OCI-LY7 (cell line): ENCODE measurements around the gene LIMK2. TPM values are rescaled to one million over a fixed set of nuclear protein-coding genes. Genes with fewer than 3 reads are reported as not detected.
"Not testable (repeated sequence)": the region's sequence is repeated elsewhere in the genome, so short reads cannot be mapped to it uniquely, and the experiment has no call there.

Experiments
- BruUV-seq: library from RNA; stranded (reverse); fragments of 400-500 nt; replicated peaks from 2 replicates; lab custom pipeline; 2021; lab: Mats Ljungman, UMichigan
- CTCF ChIA-PET: fragments of 300-600 bp; sonication (Branson Sonifier 250); formaldehyde crosslinking; loops from one replicate; lab custom pipeline; 2022; ENCODE audit warnings: antibody characterized with exemption; ENCODE audit not compliant: unreplicated experiment; lab: Charles Lee
- POLR2A ChIA-PET: fragments of 300-600 bp; sonication (Branson Sonifier 250); formaldehyde crosslinking; loops from one replicate; lab custom pipeline; 2022; ENCODE audit warnings: antibody characterized with exemption; lab: Charles Lee
- DNase-seq: peaks from one replicate; pipeline ENCODE4 v3.0.0-alpha.2; 2015; ENCODE audit warnings: low spot score
- H2AFZ ChIP-seq: fragments of 200-600 bp; sonication (generic), shearing (Covaris generic); 2 replicates; pipeline ENCODE4 v1.6.1; 2014; ENCODE audit warnings: mild to moderate bottlenecking, antibody characterized with exemption, low read length, moderate library complexity
- H3K27ac ChIP-seq: fragments of 200-600 bp; sonication (generic); 2 replicates; pipeline ENCODE4 v1.5.1; 2014; ENCODE audit warnings: mixed run types, low read depth, mild to moderate bottlenecking, moderate library complexity, low read length, inconsistent platforms; ENCODE audit not compliant: poor library complexity, severe bottlenecking
- H3K36me3 ChIP-seq: fragments of 200-600 bp; sonication (generic); 2 replicates; pipeline ENCODE4 v1.6.1; 2014; ENCODE audit warnings: mild to moderate bottlenecking, antibody characterized with exemption, low read length, moderate library complexity, mixed read lengths; ENCODE audit not compliant: insufficient read depth
- H3K4me1 ChIP-seq: fragments of 200-600 bp; sonication (generic); 2 replicates; pipeline ENCODE4 v1.5.1; 2014; ENCODE audit warnings: mild to moderate bottlenecking, low read length; ENCODE audit not compliant: insufficient read depth, poor library complexity, severe bottlenecking
- H3K4me2 ChIP-seq: fragments of 200-600 bp; sonication (generic); 2 replicates; pipeline ENCODE4 v1.6.1; 2014; ENCODE audit warnings: mild to moderate bottlenecking, low read length
- H3K4me3 ChIP-seq: fragments of 200-600 bp; sonication (generic); 2 replicates; pipeline ENCODE4 v1.5.1; 2014; ENCODE audit warnings: mild to moderate bottlenecking, low read depth, low read length; ENCODE audit not compliant: poor library complexity, severe bottlenecking
- H3K79me2 ChIP-seq: fragments of 200-600 bp; sonication (generic); 2 replicates; pipeline ENCODE4 v1.6.1; 2016; ENCODE audit warnings: low read depth, mild to moderate bottlenecking, low read length, moderate library complexity, mixed read lengths; ENCODE audit not compliant: insufficient read depth
- H3K9me2 ChIP-seq: fragments of 200-600 bp; sonication (generic); 2 replicates; pipeline ENCODE4 v1.6.1; 2016; ENCODE audit warnings: mild to moderate bottlenecking, low read length, mixed read lengths; ENCODE audit not compliant: insufficient read depth
- H3K9me3 ChIP-seq: fragments of 200-600 bp; sonication (generic); 2 replicates; pipeline ENCODE4 v1.6.1; 2014; ENCODE audit warnings: mild to moderate bottlenecking, mixed run types, low read length, mixed read lengths
- H4K20me1 ChIP-seq: fragments of 200-600 bp; sonication (generic); 2 replicates; pipeline ENCODE4 v1.6.1; 2014; ENCODE audit warnings: mild to moderate bottlenecking, antibody characterized with exemption, low read length, moderate library complexity, mixed read lengths; ENCODE audit not compliant: insufficient read depth
- EZH2phosphoT487 ChIP-seq: fragments of 200-600 bp; sonication (generic); IDR thresholded peaks from 2 replicates; pipeline ENCODE4 v1.6.1; 2018; ENCODE audit warnings: low read depth, borderline replicate concordance, mild to moderate bottlenecking, mixed run types, antibody characterized with exemption, low read length, moderate library complexity, mixed read lengths
- intact Hi-C: fragments of 100-400 bp; cut with micrococcal nuclease; formaldehyde crosslinking; loops from one replicate; pipeline ENCODE4 v1.10.0; 2022; ENCODE audit not compliant: unreplicated experiment
- total RNA-seq, 2 experiments: library from RNA; depleted of rRNA in 1 of 2; stranded (reverse); fragments of >200 nt in 1 of 2; shearing (Covaris generic) in 1 of 2; gene quantifications; 2 replicates each; pipeline ENCODE4 v1.2.3, GENCODE V29; 2014 to 2022
- TF ChIP-seq, protein P1 (sequence below): fragments of 200-600 bp; sonication (generic); conservative IDR thresholded peaks from 2 replicates; pipeline ENCODE4 v1.5.1; 2014; ENCODE audit warnings: mild to moderate bottlenecking, antibody characterized with exemption, low read length, moderate library complexity, mixed read lengths

Gene LIMK2
- total RNA-seq, 2 experiments from 2014 or later = 16.2 to 24.8 TPM

DNA sequence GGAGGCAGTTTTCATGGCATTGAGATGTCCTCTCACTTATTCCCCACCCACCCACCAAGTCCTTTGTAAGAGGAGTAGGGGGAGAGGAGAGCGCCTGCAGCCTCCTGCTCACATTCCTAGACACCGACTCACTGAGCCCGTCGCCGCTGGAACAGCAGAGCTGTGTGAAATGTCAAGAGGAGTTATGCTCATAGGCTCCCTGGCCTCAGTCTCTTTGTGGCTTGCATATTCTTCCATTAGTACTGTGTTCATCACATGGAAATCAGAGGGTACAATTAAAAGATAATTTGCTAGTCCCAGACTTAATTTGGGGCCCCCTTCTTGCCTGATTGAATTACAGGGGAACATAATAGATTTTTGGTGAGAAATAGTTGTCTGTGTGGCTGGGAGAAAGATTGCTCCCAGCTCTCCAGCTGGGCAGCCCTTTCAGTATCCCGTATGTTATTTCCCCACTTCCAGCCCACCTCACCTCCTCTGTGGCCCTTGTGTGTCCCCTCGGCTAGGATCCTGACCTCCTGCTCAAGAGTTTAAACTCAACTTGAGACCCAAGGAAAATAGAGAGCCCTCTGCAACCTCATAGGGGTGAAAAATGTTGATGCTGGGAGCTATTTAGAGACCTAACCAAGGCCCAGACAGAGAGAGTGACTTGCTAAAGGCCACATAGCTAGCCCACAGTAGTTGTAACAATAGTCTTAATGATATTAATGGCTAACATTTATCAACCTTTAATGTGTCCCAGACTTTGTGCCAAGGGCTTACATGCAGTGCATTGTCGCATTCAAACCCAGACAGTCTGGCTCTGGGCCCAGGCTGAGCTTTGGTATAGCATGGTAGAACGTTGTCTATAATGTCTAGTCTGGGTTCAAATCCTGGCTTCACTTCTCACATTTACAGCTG is 32.2 kb downstream of the LIMK2 start:
- ChIA-PET POLR2A (no interaction called here), CTCF (no interaction called here)
- no peaks in the 10 kb centered on the region for H4K20me1 ChIP-seq
- TF ChIP-seq, protein P1, sequence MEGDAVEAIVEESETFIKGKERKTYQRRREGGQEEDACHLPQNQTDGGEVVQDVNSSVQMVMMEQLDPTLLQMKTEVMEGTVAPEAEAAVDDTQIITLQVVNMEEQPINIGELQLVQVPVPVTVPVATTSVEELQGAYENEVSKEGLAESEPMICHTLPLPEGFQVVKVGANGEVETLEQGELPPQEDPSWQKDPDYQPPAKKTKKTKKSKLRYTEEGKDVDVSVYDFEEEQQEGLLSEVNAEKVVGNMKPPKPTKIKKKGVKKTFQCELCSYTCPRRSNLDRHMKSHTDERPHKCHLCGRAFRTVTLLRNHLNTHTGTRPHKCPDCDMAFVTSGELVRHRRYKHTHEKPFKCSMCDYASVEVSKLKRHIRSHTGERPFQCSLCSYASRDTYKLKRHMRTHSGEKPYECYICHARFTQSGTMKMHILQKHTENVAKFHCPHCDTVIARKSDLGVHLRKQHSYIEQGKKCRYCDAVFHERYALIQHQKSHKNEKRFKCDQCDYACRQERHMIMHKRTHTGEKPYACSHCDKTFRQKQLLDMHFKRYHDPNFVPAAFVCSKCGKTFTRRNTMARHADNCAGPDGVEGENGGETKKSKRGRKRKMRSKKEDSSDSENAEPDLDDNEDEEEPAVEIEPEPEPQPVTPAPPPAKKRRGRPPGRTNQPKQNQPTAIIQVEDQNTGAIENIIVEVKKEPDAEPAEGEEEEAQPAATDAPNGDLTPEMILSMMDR = no peak
- no peak for TF ChIP-seq EZH2phosphoT487
- no peak overlapping the region for H3K27ac ChIP-seq
- H3K9me2 ChIP-seq = no peaks in the 10 kb centered on the region
- peaks cover 7% of the 10 kb centered on the region for H3K4me1 ChIP-seq
- H3K4me3 ChIP-seq = no peak overlapping the region
- no TSS peak for BruUV-seq
- H3K9me3 ChIP-seq = no peaks in the 10 kb centered on the region
- intact Hi-C loops = no loop called here
- no peak for DNase-seq
- H3K36me3 ChIP-seq = no peaks in the 10 kb centered on the region
- no peak overlapping the region for H3K4me2 ChIP-seq
- no peaks in the 10 kb centered on the region for H3K79me2 ChIP-seq
- no peak overlapping the region for H2AFZ ChIP-seq

DNA sequence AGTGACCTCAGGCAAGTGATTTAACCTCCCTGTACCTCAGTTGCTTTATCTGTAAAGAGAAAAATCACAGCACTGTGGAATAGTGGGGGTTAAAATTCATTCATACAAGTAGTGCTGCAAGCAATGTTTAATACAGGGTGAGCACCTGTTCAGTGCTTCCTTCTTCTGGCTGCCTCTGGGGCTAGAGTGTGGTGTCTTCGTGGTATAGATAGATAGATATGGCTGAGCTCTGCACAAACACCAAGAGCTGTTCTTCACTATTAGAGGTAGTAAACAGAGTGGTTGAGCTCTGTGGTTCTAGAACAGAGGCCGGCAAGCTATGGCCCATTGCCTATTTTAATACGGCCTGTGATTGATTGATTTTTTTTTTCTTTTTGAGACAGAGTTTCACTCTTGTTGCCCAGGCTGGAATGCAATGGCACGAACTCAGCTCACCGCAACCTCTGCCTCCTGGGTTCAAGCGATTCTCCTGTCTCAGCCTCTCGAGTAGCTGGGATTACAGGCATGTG is 32.9 kb downstream of the LIMK2 start:
- no peaks in the 10 kb centered on the region for H3K79me2 ChIP-seq
- no peaks in the 10 kb centered on the region for H3K9me3 ChIP-seq
- TF ChIP-seq, protein P1 = no peak
- TF ChIP-seq EZH2phosphoT487 = no peak
- no peak overlapping the region for H2AFZ ChIP-seq
- intact Hi-C loops = no loop called here
- no peaks in the 10 kb centered on the region for H4K20me1 ChIP-seq
- peaks cover 7% of the 10 kb centered on the region for H3K4me1 ChIP-seq
- CTCF ChIA-PET = no interaction called here
- no peak for DNase-seq
- POLR2A ChIA-PET = no interaction called here
- no peaks in the 10 kb centered on the region for H3K9me2 ChIP-seq
- H3K27ac ChIP-seq = no peak overlapping the region
- no peak overlapping the region for H3K4me3 ChIP-seq
- no peak overlapping the region for H3K4me2 ChIP-seq
- BruUV-seq = no TSS peak
- no peaks in the 10 kb centered on the region for H3K36me3 ChIP-seq

DNA sequence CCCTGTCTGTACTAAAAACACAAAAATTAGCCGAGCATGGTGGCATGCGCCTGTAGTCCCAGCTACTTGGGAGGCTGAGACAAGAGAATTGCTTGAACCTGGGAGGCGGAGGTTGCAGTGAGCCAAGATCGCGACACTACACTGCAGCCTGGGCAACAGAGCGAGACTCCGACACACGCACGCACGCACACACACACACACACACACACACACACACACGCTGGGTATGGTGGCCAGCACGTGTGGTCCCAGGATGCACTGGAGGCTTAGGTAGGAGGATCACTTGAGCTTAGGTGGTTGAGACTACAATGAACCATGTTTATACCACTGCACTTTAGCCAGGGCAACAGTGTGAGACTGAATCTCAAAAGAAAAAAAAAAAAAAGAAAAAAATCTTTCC is 33.9 kb downstream of the LIMK2 start:
- BruUV-seq, DNase-seq, H3K4me3 ChIP-seq, H3K79me2 ChIP-seq, H3K27ac ChIP-seq, H2AFZ ChIP-seq, H3K4me1 ChIP-seq, POLR2A ChIA-PET, H4K20me1 ChIP-seq, H3K9me2 ChIP-seq, H3K9me3 ChIP-seq, H3K4me2 ChIP-seq, H3K36me3 ChIP-seq, intact Hi-C loops, CTCF ChIA-PET: not testable (repeated sequence)
